Measurements from ENCODE around the gene ANTXRL.
A peak's percentile ranks its signal among the peaks of the same experiment; 100 is the strongest.
"Not testable (repeated sequence)": the region's sequence is repeated elsewhere in the genome, so short reads cannot be mapped to it uniquely, and the experiment has no call there.

ANTXRL gene

GRCh38 chr10:46267132-46267985 is 19.4 kb upstream of the ANTXRL start:
- Histone ChIP-seq H4K20me1 (ENCODE audit: insufficient read depth, low read length) (no peaks in the 10 kb centered on the region; the same call in 1 of the 2 replicates), H3K27me3 (ENCODE audit: insufficient read depth, low read length, poor library complexity) (no peaks in the 10 kb centered on the region), H3K27ac (ENCODE audit: low read length) (peak overlapping the region; percentile 98), H2AFZ (ENCODE audit: low read depth, low read length) (no peak overlapping the region), H3K9ac (ENCODE audit: low read depth, low read length) (peak overlapping the region; percentile 76), H3K36me3 (ENCODE audit: insufficient read depth, low read length) (peaks cover 21% of the 10 kb centered on the region), H3K4me1 (ENCODE audit: insufficient read depth, low read length) (peaks cover 55% of the 10 kb centered on the region), H3K9me3 (ENCODE audit: insufficient read depth, low read length, severe bottlenecking) (no peaks in the 10 kb centered on the region), H3K79me2 (ENCODE audit: insufficient read depth, low read length) (peaks cover 20% of the 10 kb centered on the region), H3K4me2 (ENCODE audit: insufficient read depth, low read length) (peak overlapping the region; percentile 91), H3K4me3 (ENCODE audit: low read depth in 1 of 2, low read length in 2 of 2) (peak overlapping the region in 1 of 2 experiments; percentile 60; a peak in 2 of 4 replicates)
- TF ChIP-seq CTCF (IDR thresholded peaks at IDR 0.05; ENCODE audit: borderline replicate concordance, extremely low read depth, low read length, poor library complexity, severe bottlenecking) (no peak), EZH2 (IDR thresholded peaks at IDR 0.05; ENCODE audit: borderline replicate concordance, low read depth, low read length, severe bottlenecking) (no peak)
- DNase-seq, result no peak
- ATAC-seq (ENCODE audit: insufficient read depth, low read depth), result no peak

- Histone ChIP-seq H3K4me3 (ENCODE audit: low read depth in 1 of 2, low read length in 2 of 2) (peak overlapping the region; percentile 26 to 60), H3K27ac (ENCODE audit: low read length) (peak overlapping the region; percentile 98), H3K9ac (ENCODE audit: low read depth, low read length) (peak overlapping the region; percentile 76), H2AFZ (ENCODE audit: low read depth, low read length) (peak overlapping the region; percentile 60), H3K79me2 (ENCODE audit: insufficient read depth, low read length) (peaks cover 20% of the 10 kb centered on the region), H3K27me3 (ENCODE audit: insufficient read depth, low read length, poor library complexity) (no peaks in the 10 kb centered on the region), H3K36me3 (ENCODE audit: insufficient read depth, low read length) (peaks cover 15% of the 10 kb centered on the region), H3K4me1 (ENCODE audit: insufficient read depth, low read length) (peaks cover 64% of the 10 kb centered on the region), H3K9me3 (ENCODE audit: insufficient read depth, low read length, severe bottlenecking) (no peaks in the 10 kb centered on the region), H3K4me2 (ENCODE audit: insufficient read depth, low read length) (peak overlapping the region; percentile 91), H4K20me1 (ENCODE audit: insufficient read depth, low read length) (no peaks in the 10 kb centered on the region; the same call in 1 of the 2 replicates)
- peak; percentile 46 for ATAC-seq (ENCODE audit: insufficient read depth, low read depth)
- peak; percentile 48 for DNase-seq
- TF ChIP-seq EZH2 (IDR thresholded peaks at IDR 0.05; ENCODE audit: borderline replicate concordance, low read depth, low read length, severe bottlenecking) (no peak), CTCF (IDR thresholded peaks at IDR 0.05; ENCODE audit: borderline replicate concordance, extremely low read depth, low read length, poor library complexity, severe bottlenecking) (no peak)
Observed at GRCh38 chr10:46268076-46268881, 18.5 kb upstream of the ANTXRL start.

GRCh38 chr10:46269554-46270053 is 17.2 kb upstream of the ANTXRL start:
- not testable (repeated sequence) for H3K27me3 ChIP-seq (ENCODE audit: insufficient read depth, low read length, poor library complexity); H3K9me3 ChIP-seq (ENCODE audit: insufficient read depth, low read length, severe bottlenecking); H4K20me1 ChIP-seq (ENCODE audit: insufficient read depth, low read length)
- Histone ChIP-seq H3K4me3 (ENCODE audit: low read depth in 1 of 2, low read length in 2 of 2) (peak overlapping the region; percentile 26 to 60; a peak in 3 of 4 replicates), H3K36me3 (ENCODE audit: insufficient read depth, low read length) (peaks cover 13% of the 10 kb centered on the region), H3K4me1 (ENCODE audit: insufficient read depth, low read length) (peaks cover 73% of the 10 kb centered on the region), H3K79me2 (ENCODE audit: insufficient read depth, low read length) (peaks cover 20% of the 10 kb centered on the region), H3K9ac (ENCODE audit: low read depth, low read length) (peak overlapping the region; percentile 76), H3K4me2 (ENCODE audit: insufficient read depth, low read length) (peak overlapping the region; percentile 91), H2AFZ (ENCODE audit: low read depth, low read length) (peak overlapping the region; percentile 76), H3K27ac (ENCODE audit: low read length) (peak overlapping the region; percentile 98)
- ATAC-seq (ENCODE audit: insufficient read depth, low read depth), result peak; percentile 64
- peak; percentile 83 for DNase-seq
